K562 (cell line): Measurements from ENCODE around the gene SERBP1. TPM values are rescaled to one million over a fixed set of nuclear protein-coding genes. Genes with fewer than 3 reads are reported as not detected.

Experiments
- ATAC-seq: fragments of 200-7000 bp; cut with Tn5 transposase; 3 replicates; pipeline ENCODE4 v1.9.1; 2020; ENCODE audit warnings: moderate library complexity
- BruUV-seq: library from RNA; stranded (reverse); fragments of 400-500 nt; replicated peaks from 2 replicates; lab custom pipeline; 2021; lab: Mats Ljungman, UMichigan
- CTCF ChIA-PET: fragments of 300-600 bp; formaldehyde crosslinking; extraction: SDS; loops from one replicate; lab custom pipeline; 2021; ENCODE audit warnings: low intra/inter-chr PET ratio; lab: Yijun Ruan, JAX
- POLR2A ChIA-PET: fragments of 300-600, 350-650 bp; sonication (Branson Sonifier 250); formaldehyde crosslinking; extraction: SDS; loops from one replicate; lab custom pipeline; 2021; ENCODE audit warnings: antibody characterized with exemption, inconsistent platforms; lab: Yijun Ruan, JAX
- DNase-seq, 4 experiments: peaks; one replicate each; pipeline versions ENCODE4 v3.0.0 to v3.0.0-alpha.2; 2011 to 2018; ENCODE audit warnings: low spot score in 3 of 4, mixed read lengths in 3 of 4; ENCODE audit errors: extremely low read depth in 1 of 4
- FAIRE-seq: peaks from 2 replicates; lab custom pipeline; 2011; peaks lifted over from hg19 to GRCh38; lab: Jason Lieb, UNC
- H2AFZ ChIP-seq: 2 replicates; pipeline ENCODE4 v1.6.0; 2011; ENCODE audit warnings: low read depth, low read length, control low read depth, inconsistent platforms
- H3K27ac ChIP-seq: fragments of 200-600 bp; 3 replicates; pipeline ENCODE4 v1.8.0; 2011; ENCODE audit warnings: low read depth, mild to moderate bottlenecking, control low read depth, inconsistent platforms, low read length, moderate library complexity, mixed read lengths; ENCODE audit errors: extremely low read depth
- H3K27me3 ChIP-seq, 2 experiments: fragments of 300-600 bp in 1 of 2; 2 replicates in 1 of 2; 3 replicates in 1 of 2; pipeline versions ENCODE4 v1.6.0 to v1.8.0; 2011; ENCODE audit warnings: inconsistent platforms in 2 of 2, low read length in 2 of 2, mild to moderate bottlenecking in 1 of 2, mixed read lengths in 1 of 2, moderate library complexity in 1 of 2; ENCODE audit not compliant: control insufficient read depth in 2 of 2, insufficient read depth in 2 of 2
- H3K36me3 ChIP-seq: fragments of 300-600 bp; 3 replicates; pipeline ENCODE4 v1.8.0; 2011; ENCODE audit warnings: mild to moderate bottlenecking, low read length, inconsistent platforms; ENCODE audit not compliant: control insufficient read depth, insufficient read depth
- H3K4me1 ChIP-seq, 2 experiments: fragments of 200-600 bp in 1 of 2; replicated peaks in 1 of 2; 2 replicates in 1 of 2; 3 replicates in 1 of 2; pipeline versions ENCODE4 v1.5.1 to v1.8.0; 2011; ENCODE audit warnings: inconsistent platforms in 2 of 2, low read length in 2 of 2, mild to moderate bottlenecking in 1 of 2, mixed read lengths in 1 of 2, moderate library complexity in 1 of 2; ENCODE audit not compliant: control insufficient read depth in 2 of 2, insufficient read depth in 2 of 2
- H3K4me2 ChIP-seq: 2 replicates; pipeline ENCODE4 v1.6.1; 2011; ENCODE audit warnings: low read length, control low read depth, inconsistent platforms, mixed read lengths; ENCODE audit not compliant: insufficient read depth
- H3K4me3 ChIP-seq: fragments of 200-600 bp; sonication (generic), shearing (Covaris generic); 2 replicates; pipeline ENCODE4 v1.5.1; 2016; ENCODE audit warnings: control low read depth, inconsistent platforms
- H3K79me2 ChIP-seq: fragments of 200-600 bp; 3 replicates; pipeline ENCODE4 v1.8.0; 2011; ENCODE audit warnings: low read length, inconsistent platforms; ENCODE audit not compliant: control insufficient read depth, insufficient read depth
- H3K9ac ChIP-seq, 2 experiments: 2 replicates each; pipeline versions ENCODE4 v1.6.0 to v1.6.1; 2011; ENCODE audit warnings: low read depth in 2 of 2, low read length in 2 of 2, control low read depth in 1 of 2, inconsistent platforms in 1 of 2, mild to moderate bottlenecking in 1 of 2, mixed read lengths in 1 of 2; ENCODE audit not compliant: insufficient read depth in 1 of 2
- H3K9me1 ChIP-seq: one replicate; pipeline ENCODE4 v1.6.0; 2011; ENCODE audit warnings: inconsistent platforms, mild to moderate bottlenecking, low read length, moderate library complexity; ENCODE audit not compliant: control insufficient read depth, insufficient read depth
- H3K9me3 ChIP-seq: replicated peaks from 2 replicates; pipeline ENCODE4 v1.5.1; 2011; ENCODE audit warnings: low read depth, low read length, inconsistent platforms; ENCODE audit not compliant: control insufficient read depth, insufficient read depth
- H4K20me1 ChIP-seq: replicated peaks from 2 replicates; pipeline ENCODE4 v1.6.1; 2011; ENCODE audit warnings: low read length, inconsistent platforms, mixed read lengths; ENCODE audit not compliant: control insufficient read depth, insufficient read depth
- BMI1 ChIP-seq: fragments of 150-350 bp; IDR thresholded peaks from 2 replicates; pipeline ENCODE4 v1.6.1; 2014; ENCODE audit warnings: low read length
- CBFA2T2 ChIP-seq: fragments of 450-650 bp; conservative IDR thresholded peaks from 2 replicates; pipeline ENCODE4 v1.6.1; 2017; ENCODE audit warnings: mild to moderate bottlenecking
- CCNT2 ChIP-seq: IDR thresholded peaks from 2 replicates; pipeline ENCODE4 v1.6.1; 2011; ENCODE audit warnings: borderline replicate concordance, low read depth, mild to moderate bottlenecking, moderate library complexity, mixed read lengths, low read length; ENCODE audit not compliant: insufficient read length; ENCODE audit errors: extremely low read depth
- FOXK2 ChIP-seq, 2 experiments: fragments of 450-650 bp; IDR thresholded peaks in 1 of 2; conservative IDR thresholded peaks in 1 of 2; 2 replicates each; pipeline ENCODE4 v1.6.1; 2016; ENCODE audit warnings: low read depth in 2 of 2, mild to moderate bottlenecking in 1 of 2
- KAT8 ChIP-seq: fragments of 450-650 bp; IDR thresholded peaks from 2 replicates; pipeline ENCODE4 v1.6.1; 2016; ENCODE audit warnings: low read depth, mild to moderate bottlenecking
- L3MBTL2 ChIP-seq: fragments of 450-650 bp; IDR thresholded peaks from 2 replicates; pipeline ENCODE4 v1.6.1; 2016; ENCODE audit warnings: mild to moderate bottlenecking, moderate library complexity
- RAD51 ChIP-seq: fragments of 450-650 bp; IDR thresholded peaks from 2 replicates; pipeline ENCODE4 v1.7.1; 2016; ENCODE audit warnings: low read depth, mild to moderate bottlenecking, borderline replicate concordance
- RHOXF2B ChIP-seq: fragments of 250-450 bp; sonication (Bioruptor Pico); conservative IDR thresholded peaks from 2 replicates; pipeline ENCODE4 v1.5.1; 2021
- SPI1 ChIP-seq: IDR thresholded peaks from 2 replicates; pipeline ENCODE4 v1.6.1; 2011; ENCODE audit warnings: low read depth, low read length, control low read depth, borderline replicate concordance
- TAF7 ChIP-seq: fragments of 450-650 bp; IDR thresholded peaks from 2 replicates; pipeline ENCODE4 v1.6.1; 2016; ENCODE audit warnings: missing genetic modification characterization, missing compliant biosample characterization
- ZBTB26 ChIP-seq: fragments of 450-650 bp; formaldehyde crosslinking; IDR thresholded peaks from 2 replicates; pipeline ENCODE4 v1.4.0; 2022; ENCODE audit warnings: missing genetic modification characterization
- ZNF175 ChIP-seq: fragments of 200-800 bp; sonication (Bioruptor generic); IDR thresholded peaks from 2 replicates; pipeline ENCODE4 v1.6.1; 2016; ENCODE audit warnings: low read depth, mild to moderate bottlenecking, missing genetic modification characterization, missing compliant biosample characterization
- ZNF184 ChIP-seq: sonication (generic); formaldehyde crosslinking; IDR thresholded peaks from 2 replicates; pipeline ENCODE4 v1.5.0; 2020; ENCODE audit warnings: missing genetic modification reagents
- WGBS: fragments of 100-300 bp; shearing (Covaris generic); methylation state at CpG from one replicate; pipeline ENCODE4 v1.1.6; 2016; ENCODE audit warnings: low coverage, mixed read lengths; ENCODE audit not compliant: insufficient coverage; ENCODE audit errors: missing lambda C conversion rate; 5-methylcytosine and 5-hydroxymethylcytosine counted together
- in situ Hi-C: fragments of 300-500 bp; cut with MboI; formaldehyde crosslinking; loops from 4 replicates; pipeline ENCODE4 v1.15.0; 2018; ENCODE audit warnings: inconsistent platforms, mixed read lengths
- intact Hi-C: fragments of 100-400 bp; cut with micrococcal nuclease; formaldehyde crosslinking; loops from 2 replicates; pipeline ENCODE4 v1.14.2; 2022
- polyA plus RNA-seq, 8 experiments: library from polyadenylated mRNA; depleted of rRNA in 4 of 8; stranded (reverse) in 5 of 8; unstranded in 3 of 8; fragments of >200 nt; fragmentation: Nextera tagmentation in 2 of 8; fragmentation: Illumina TruSeq in 1 of 8; extraction: Ambion mirVana in 2 of 8; extraction: Trizol in 1 of 8; gene quantifications; 2 replicates each; pipeline versions ENCODE4 v1.2.1 to v1.2.3, GENCODE V29; 2011 to 2014; ENCODE audit warnings: inconsistent platforms in 1 of 8, missing spikeins in 1 of 8
- total RNA-seq, 7 experiments: library from RNA; depleted of rRNA in 6 of 7; stranded (reverse); fragments of >200 nt in 6 of 7; fragmentation: Illumina TruSeq in 2 of 7; extraction: Trizol in 2 of 7; gene quantifications; 2 replicates each; pipeline versions ENCODE4 v1.2.1 to v1.2.3, GENCODE V29; 2011 to 2021; ENCODE audit warnings: low replicate concordance in 1 of 7

The SERBP1 gene
- total and polyA plus RNA-seq, 9 of the 15 experiments (the other 6 are each of a cell fraction or from before 2014, with no cell fraction given), result 79.9 to 761 (median 464) TPM

- no peak for DNase-seq
- H3K4me2 ChIP-seq, result no peak overlapping the region
- in situ Hi-C loops (no loop called here), intact Hi-C loops (loop anchor here (10.0 kb wide), 1 partner anchor 248 kb away; the partner anchor contains the start of gene GADD45A)
- no TSS peak for BruUV-seq
- peaks cover 10% of the 10 kb centered on the region; the same call in 2 of the 3 replicates for H3K79me2 ChIP-seq
- no peak overlapping the region for H3K4me3 ChIP-seq
- H2AFZ ChIP-seq, result peak overlapping the region; percentile 30
- FAIRE-seq, result no peak
- H3K27ac ChIP-seq, result no peak overlapping the region
- no peaks in the 10 kb centered on the region for H3K27me3 ChIP-seq
- H3K9ac ChIP-seq, result no peak overlapping the region
- WGBS, result 78% methylated on average over 4 of the region's 4 CpGs
- ATAC-seq, result no peak
- peaks cover 11 to 27% of the 10 kb centered on the region in 2 experiments for H3K4me1 ChIP-seq
- TF ChIP-seq RAD51 (no peak), ZNF175 (no peak)
- TF ChIP-seq, all 486 proteins: peak for 0
- Histone ChIP-seq H3K9me1 (no peaks in the 10 kb centered on the region), H3K9me3 (no peaks in the 10 kb centered on the region), H4K20me1 (no peaks in the 10 kb centered on the region), H3K36me3 (no peaks in the 10 kb centered on the region)
- POLR2A ChIA-PET, result interaction anchor here (1.0 to 1.7 kb wide), 2 partner anchors 11 to 59 kb away, joined by 3 to 4 read pairs; no protein-coding TSS in a partner anchor
- CTCF ChIA-PET, result no interaction called here
These were observed 6.4 kb upstream of the SERBP1 start for GRCh38 chr1:67436511-67437055.

GRCh38 chr1:67434491-67434890 is 4.3 kb upstream of the SERBP1 start:
- Histone ChIP-seq H3K27ac (no peak overlapping the region), H4K20me1 (peaks cover 3% of the 10 kb centered on the region), H3K9ac (no peak overlapping the region), H3K79me2 (peaks cover 31% of the 10 kb centered on the region), H3K4me1 (peaks cover 17 to 23% of the 10 kb centered on the region in 2 experiments), H3K9me3 (no peaks in the 10 kb centered on the region), H3K4me3 (no peak overlapping the region), H3K36me3 (peaks cover 3% of the 10 kb centered on the region; the same call in 1 of the 3 replicates), H3K4me2 (no peak overlapping the region), H3K27me3 (no peaks in the 10 kb centered on the region), H3K9me1 (no peaks in the 10 kb centered on the region), H2AFZ (peak overlapping the region; percentile 94)
- in situ Hi-C loops, result no loop called here
- CTCF ChIA-PET, result no interaction called here
- BruUV-seq, result no TSS peak
- no peak for DNase-seq
- WGBS, result 50% methylated on average over 2 of the region's 2 CpGs
- POLR2A ChIA-PET, result no interaction called here
- ATAC-seq, result no peak
- TF ChIP-seq TAF7 (tag) (no peak), SPI1 (peak; percentile 51; the same call in 1 of the 2 replicates), RHOXF2B (CRISPR knock-in tag) (no peak), L3MBTL2 (no peak), FOXK2 (conservative IDR thresholded peaks at IDR 0.05 in 1 of 2, IDR thresholded peaks at IDR 0.05 in 1 of 2; ENCODE audit: low read depth in 2 of 2) (0 out of 4 replicates have a peak, but pooled peaks of 1 of the 2 experiments have one; percentile 12), CCNT2 (no peak), KAT8 (no peak), ZBTB26 (CRISPR knock-in tag) (no peak), BMI1 (no peak), CBFA2T2 (no peak), ZNF184 (CRISPR knock-in tag) (no peak)
- intact Hi-C loops, result loop anchor here (5.0 to 10.0 kb wide), 2 partner anchors 250 to 507 kb away; partner anchors contain the start of gene GADD45A
- no peak for FAIRE-seq
